ENCODE results near the gene MRM3. TPM values are rescaled to one million over a fixed set of nuclear protein-coding genes. Genes with fewer than 3 reads are reported as not detected.

Gene MRM3
- total RNA-seq, 1 donor = 10.8 TPM

DNA sequence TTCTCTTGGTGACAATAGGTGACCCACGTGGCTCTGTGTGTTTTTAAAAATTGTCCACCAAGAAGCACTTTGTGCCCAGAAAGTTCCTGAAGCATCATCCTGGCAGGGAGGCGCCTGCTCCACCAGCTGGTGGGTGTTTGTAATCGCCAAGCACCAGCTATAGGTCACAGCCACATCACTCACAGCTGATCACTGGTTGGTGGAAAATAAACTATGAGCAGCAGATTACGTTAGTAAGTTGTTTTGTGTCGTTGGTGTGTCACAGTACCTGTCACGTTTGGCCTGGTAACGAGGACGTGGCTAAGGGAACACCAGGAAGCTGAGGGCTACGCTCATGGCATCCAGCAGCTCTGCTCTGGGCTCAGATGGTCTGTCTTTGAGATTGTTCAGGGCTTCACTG lies 10.1 kb downstream of the MRM3 start:
- H3K4me3 ChIP-seq (ENCODE audit: low read depth, low read length) = no peak overlapping the region
- DNase-seq (ENCODE audit: low read depth) = no peak
- TF ChIP-seq, protein P1, sequence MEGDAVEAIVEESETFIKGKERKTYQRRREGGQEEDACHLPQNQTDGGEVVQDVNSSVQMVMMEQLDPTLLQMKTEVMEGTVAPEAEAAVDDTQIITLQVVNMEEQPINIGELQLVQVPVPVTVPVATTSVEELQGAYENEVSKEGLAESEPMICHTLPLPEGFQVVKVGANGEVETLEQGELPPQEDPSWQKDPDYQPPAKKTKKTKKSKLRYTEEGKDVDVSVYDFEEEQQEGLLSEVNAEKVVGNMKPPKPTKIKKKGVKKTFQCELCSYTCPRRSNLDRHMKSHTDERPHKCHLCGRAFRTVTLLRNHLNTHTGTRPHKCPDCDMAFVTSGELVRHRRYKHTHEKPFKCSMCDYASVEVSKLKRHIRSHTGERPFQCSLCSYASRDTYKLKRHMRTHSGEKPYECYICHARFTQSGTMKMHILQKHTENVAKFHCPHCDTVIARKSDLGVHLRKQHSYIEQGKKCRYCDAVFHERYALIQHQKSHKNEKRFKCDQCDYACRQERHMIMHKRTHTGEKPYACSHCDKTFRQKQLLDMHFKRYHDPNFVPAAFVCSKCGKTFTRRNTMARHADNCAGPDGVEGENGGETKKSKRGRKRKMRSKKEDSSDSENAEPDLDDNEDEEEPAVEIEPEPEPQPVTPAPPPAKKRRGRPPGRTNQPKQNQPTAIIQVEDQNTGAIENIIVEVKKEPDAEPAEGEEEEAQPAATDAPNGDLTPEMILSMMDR (IDR thresholded peaks at IDR 0.05; ENCODE audit: insufficient read depth, low read depth, low read length) = no peak

DNA sequence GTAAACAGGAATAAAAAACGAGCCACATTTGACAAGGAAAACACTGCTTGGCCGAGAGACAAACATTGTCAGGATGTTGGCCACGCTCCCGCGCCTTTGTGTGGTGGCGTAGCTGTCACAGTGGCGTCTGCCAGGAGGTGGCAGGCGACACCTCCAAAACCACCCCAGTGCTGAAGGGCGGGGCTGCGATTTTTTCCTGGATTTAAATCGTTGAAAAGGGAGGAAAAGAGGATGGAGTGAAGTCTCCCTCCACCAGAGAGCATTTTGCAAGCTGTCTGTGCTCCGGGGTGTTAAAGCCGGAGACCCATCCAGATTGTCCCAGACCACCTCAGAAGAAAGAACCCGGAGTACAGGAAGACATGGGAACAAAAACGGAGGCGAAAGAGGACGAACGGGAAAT lies 12.7 kb downstream of the MRM3 start:
- peak; percentile 81 for DNase-seq (ENCODE audit: low read depth)
- no peak overlapping the region for H3K4me3 ChIP-seq (ENCODE audit: low read depth, low read length)
- TF ChIP-seq, protein P1 (IDR thresholded peaks at IDR 0.05; ENCODE audit: insufficient read depth, low read depth, low read length) = peak; percentile 78

DNA sequence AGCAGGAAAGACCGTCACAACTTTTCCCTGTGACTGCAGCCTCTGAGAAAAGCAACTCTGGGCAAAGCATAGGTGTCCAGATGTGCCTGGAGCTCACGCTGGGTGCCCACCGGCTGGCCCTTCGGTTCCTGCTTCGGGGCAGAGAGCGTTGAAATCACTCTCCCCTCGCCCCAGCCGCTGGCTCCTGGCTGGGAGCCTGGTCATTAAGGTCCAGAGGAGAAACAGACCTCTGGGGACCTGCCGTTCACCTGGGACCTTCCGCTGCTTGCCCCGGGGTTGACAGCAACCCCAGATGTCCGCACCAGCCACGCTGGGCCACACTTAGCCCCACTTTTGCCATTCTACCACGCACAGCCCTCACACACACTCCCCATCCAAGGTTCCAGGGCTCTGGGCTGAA lies 13.1 kb downstream of the MRM3 start:
- no peak overlapping the region for H3K4me3 ChIP-seq (ENCODE audit: low read depth, low read length)
- TF ChIP-seq, protein P1 (IDR thresholded peaks at IDR 0.05; ENCODE audit: insufficient read depth, low read depth, low read length) = no peak
- no peak for DNase-seq (ENCODE audit: low read depth)

DNA sequence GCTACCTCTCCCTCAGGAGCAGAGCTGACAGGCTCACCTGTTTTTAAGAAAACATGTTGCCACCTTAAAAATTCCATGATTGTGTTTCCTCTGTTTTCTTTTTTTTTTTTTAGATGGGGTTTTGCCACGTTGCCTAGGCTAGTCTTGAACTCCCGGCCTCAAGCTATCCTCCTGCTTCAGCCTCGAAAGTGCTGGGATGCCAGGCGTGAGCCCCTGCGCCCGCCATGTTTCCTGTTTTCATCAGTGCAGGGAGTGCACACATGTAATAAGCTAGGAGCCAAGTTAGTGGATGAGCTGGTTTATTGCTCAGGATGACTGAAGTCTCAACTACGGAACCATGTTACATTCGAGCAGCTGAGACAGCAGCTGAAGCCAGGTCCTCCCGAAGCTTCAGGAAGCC lies 13.6 kb downstream of the MRM3 start:
- TF ChIP-seq, protein P1 (IDR thresholded peaks at IDR 0.05; ENCODE audit: insufficient read depth, low read depth, low read length) = no peak
- no peak overlapping the region for H3K4me3 ChIP-seq (ENCODE audit: low read depth, low read length)
- DNase-seq (ENCODE audit: low read depth) = no peak

DNA sequence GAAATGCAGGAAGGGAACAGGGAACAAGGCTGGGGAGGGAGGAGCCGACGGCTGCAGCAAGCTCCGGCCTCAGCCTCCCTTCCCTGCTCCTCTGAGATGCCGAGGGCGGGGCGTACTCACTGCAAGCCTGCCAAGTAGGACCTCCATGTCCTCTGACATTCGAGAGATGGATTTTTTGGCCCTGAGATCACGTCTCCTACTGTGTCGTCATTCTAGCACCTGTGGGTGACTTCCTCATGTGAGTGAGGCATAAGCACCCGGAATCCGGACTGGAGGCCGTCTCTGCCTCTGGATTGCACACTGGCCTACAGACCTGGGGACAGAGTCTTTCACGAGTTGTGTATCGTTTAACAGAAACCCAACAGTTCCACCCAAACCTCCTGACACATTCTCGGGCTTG lies 14.5 kb downstream of the MRM3 start:
- H3K4me3 ChIP-seq (ENCODE audit: low read depth, low read length) = no peak overlapping the region
- TF ChIP-seq, protein P1 (IDR thresholded peaks at IDR 0.05; ENCODE audit: insufficient read depth, low read depth, low read length) = no peak
- DNase-seq (ENCODE audit: low read depth) = no peak

DNA sequence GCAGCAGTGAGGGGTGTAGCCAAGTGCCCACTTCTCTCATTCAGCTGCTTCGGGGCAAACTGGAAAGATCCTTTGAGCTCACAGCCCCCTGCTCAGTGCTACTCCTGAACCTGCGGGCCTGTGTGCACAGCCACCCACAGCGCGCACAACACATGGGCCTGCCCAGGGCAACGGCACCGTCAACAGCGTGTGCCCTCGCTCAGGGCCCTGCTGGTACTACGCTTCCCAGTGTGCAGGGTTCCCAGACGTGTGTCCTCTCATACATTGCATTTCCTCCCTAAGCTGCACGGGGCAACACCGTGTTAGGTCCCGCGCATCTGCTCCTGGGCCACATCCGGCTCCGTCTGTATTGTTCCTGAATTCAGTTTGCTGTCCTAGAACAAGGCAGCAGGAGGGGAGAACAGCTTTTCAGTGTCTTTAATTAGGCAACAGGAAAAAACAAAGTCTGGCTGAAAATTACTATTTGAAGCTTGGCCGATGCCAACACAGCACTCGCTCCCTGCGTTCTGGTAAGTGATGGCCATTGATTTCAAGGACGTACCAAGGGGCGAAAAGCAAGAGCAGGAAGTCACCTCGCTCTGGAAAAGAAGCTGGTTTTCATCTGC lies 15.2 kb downstream of the MRM3 start:
- TF ChIP-seq, protein P1 (IDR thresholded peaks at IDR 0.05; ENCODE audit: insufficient read depth, low read depth, low read length) = no peak
- no peak for DNase-seq (ENCODE audit: low read depth)
- no peak overlapping the region for H3K4me3 ChIP-seq (ENCODE audit: low read depth, low read length)

DNA sequence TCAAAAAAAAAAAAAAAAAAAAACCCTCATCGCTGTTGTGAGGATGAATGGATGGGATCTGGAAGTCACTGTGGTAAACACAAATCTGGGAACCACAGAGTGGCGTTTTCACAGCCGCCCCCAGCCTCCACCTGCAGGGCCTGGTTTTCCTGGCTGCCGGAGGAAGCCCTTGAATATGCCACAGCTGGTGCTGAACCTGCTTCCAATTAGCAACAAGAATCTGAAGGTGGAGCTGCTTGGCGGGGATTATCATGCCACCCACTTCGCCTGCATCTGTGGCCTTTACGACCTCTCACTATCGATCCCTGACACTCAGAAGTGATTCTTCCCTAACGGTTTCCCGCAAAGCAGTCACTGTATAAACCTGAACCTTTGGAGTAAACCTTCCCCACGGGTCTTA lies 16.1 kb downstream of the MRM3 start:
- no peak for DNase-seq (ENCODE audit: low read depth)
- TF ChIP-seq, protein P1 (IDR thresholded peaks at IDR 0.05; ENCODE audit: insufficient read depth, low read depth, low read length) = no peak
- no peak overlapping the region for H3K4me3 ChIP-seq (ENCODE audit: low read depth, low read length)

Data from fibroblast of villous mesenchyme (primary cell).